DND-41 (cell line): ENCODE data around the gene PCGF5.

Source experiments
- EZH2 ChIP-seq: IDR thresholded peaks from 3 replicates; pipeline ENCODE4 v1.6.1; 2012; ENCODE audit warnings: borderline replicate concordance, low read depth, mild to moderate bottlenecking, moderate library complexity, low read length, inconsistent platforms; ENCODE audit not compliant: severe bottlenecking
- TF ChIP-seq, protein P1 (sequence below): IDR thresholded peaks from 2 replicates; pipeline ENCODE4 v1.5.1; 2012; ENCODE audit warnings: borderline replicate concordance, low read length, moderate library complexity, mild to moderate bottlenecking; ENCODE audit not compliant: poor library complexity, severe bottlenecking; ENCODE audit errors: extremely low read depth

DNA sequence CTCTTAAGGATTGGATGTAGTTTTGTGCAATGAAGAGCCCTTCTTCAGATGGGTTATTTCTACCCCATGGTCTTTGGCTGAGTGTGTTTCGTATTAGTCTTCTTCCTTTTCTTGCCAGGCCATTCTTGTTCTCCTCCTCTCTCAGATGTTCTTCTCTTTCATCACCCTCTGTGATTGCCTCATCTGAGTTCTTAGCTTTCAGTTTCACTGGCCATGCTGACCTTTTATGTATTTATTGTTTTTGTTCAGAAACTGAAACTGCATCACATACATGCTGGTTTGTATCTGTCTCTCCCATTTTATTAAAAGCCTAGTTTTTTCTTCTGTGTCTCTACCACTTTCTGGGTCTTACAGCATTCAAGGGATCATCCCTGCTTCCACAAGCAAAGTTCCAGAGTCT lies 21.7 kb upstream of the PCGF5 start:
- TF ChIP-seq, protein P1, sequence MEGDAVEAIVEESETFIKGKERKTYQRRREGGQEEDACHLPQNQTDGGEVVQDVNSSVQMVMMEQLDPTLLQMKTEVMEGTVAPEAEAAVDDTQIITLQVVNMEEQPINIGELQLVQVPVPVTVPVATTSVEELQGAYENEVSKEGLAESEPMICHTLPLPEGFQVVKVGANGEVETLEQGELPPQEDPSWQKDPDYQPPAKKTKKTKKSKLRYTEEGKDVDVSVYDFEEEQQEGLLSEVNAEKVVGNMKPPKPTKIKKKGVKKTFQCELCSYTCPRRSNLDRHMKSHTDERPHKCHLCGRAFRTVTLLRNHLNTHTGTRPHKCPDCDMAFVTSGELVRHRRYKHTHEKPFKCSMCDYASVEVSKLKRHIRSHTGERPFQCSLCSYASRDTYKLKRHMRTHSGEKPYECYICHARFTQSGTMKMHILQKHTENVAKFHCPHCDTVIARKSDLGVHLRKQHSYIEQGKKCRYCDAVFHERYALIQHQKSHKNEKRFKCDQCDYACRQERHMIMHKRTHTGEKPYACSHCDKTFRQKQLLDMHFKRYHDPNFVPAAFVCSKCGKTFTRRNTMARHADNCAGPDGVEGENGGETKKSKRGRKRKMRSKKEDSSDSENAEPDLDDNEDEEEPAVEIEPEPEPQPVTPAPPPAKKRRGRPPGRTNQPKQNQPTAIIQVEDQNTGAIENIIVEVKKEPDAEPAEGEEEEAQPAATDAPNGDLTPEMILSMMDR: no peak
- TF ChIP-seq EZH2: no peak
